IPS-18a (cell line): ENCODE results near the gene FRMD3.

ENCODE experiments used
- H3K27ac ChIP-seq: one replicate; pipeline ENCODE4 v1.5.1; 2013; ENCODE audit warnings: low read length
- H3K27me3 ChIP-seq: one replicate; pipeline ENCODE4 v1.6.1; 2013; ENCODE audit warnings: mild to moderate bottlenecking, low read length; ENCODE audit not compliant: control insufficient read depth, insufficient read depth
- H3K36me3 ChIP-seq: one replicate; pipeline ENCODE4 v1.6.1; 2013; ENCODE audit warnings: low read depth, low read length; ENCODE audit not compliant: control insufficient read depth
- H3K4me1 ChIP-seq: one replicate; pipeline ENCODE4 v1.6.1; 2013; ENCODE audit warnings: low read depth, low read length; ENCODE audit not compliant: control insufficient read depth
- H3K4me3 ChIP-seq: one replicate; pipeline ENCODE4 v1.5.1; 2013; ENCODE audit warnings: low read length
- H3K9ac ChIP-seq: one replicate; pipeline ENCODE4 v1.6.1; 2013; ENCODE audit warnings: mild to moderate bottlenecking, low read length, moderate library complexity
- H3K9me3 ChIP-seq: one replicate; pipeline ENCODE4 v1.6.1; 2013; ENCODE audit warnings: low read depth, low read length; ENCODE audit not compliant: control insufficient read depth

Gene FRMD3

DNA sequence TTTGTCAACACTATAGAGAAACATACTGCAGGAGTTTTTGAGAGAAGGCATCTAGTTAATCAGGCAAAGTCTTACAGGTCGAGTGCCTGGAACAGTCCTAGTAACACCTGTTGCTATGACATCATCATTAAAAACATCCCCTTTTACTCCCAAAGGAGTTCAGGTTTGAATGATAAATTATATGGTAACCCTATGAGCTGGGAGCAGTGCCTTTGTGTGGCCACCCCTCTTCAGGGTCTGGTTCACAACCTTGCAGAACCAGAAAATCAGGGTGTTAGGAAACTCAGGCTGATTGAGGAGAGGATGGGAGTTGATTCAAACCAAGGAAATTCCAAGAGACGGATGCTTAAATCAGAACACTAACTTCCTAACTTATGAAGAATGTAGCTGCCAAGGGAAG, 296.1 kb downstream of the FRMD3 start:
- Histone ChIP-seq H3K27me3 (no peaks in the 10 kb centered on the region), H3K4me3 (no peak overlapping the region), H3K27ac (no peak overlapping the region), H3K4me1 (peaks cover 5% of the 10 kb centered on the region), H3K9me3 (no peaks in the 10 kb centered on the region), H3K9ac (no peak overlapping the region), H3K36me3 (no peaks in the 10 kb centered on the region)

DNA sequence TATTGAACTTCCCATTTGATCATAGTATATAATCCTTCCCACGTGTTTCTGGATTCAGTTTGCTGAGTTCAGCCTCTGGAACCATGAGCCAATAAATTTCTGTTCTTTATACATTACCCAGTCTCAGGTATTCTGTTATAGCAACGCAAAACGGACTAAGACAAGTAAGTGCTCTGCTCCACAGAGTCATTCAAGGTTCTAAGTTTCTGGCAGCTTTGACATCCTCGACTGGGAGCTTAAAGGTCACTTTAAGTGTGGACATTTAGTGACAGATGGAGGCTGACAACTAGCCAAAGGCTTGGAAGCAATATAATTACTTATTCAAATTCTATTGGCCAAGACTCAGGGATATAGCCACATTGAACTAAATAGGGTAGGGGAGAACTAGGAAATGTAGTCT, 297.5 kb downstream of the FRMD3 start:
- Histone ChIP-seq H3K4me1 (peaks cover 12% of the 10 kb centered on the region), H3K36me3 (no peaks in the 10 kb centered on the region), H3K9ac (no peak overlapping the region), H3K27me3 (no peaks in the 10 kb centered on the region), H3K9me3 (no peaks in the 10 kb centered on the region), H3K4me3 (no peak overlapping the region), H3K27ac (no peak overlapping the region)

DNA sequence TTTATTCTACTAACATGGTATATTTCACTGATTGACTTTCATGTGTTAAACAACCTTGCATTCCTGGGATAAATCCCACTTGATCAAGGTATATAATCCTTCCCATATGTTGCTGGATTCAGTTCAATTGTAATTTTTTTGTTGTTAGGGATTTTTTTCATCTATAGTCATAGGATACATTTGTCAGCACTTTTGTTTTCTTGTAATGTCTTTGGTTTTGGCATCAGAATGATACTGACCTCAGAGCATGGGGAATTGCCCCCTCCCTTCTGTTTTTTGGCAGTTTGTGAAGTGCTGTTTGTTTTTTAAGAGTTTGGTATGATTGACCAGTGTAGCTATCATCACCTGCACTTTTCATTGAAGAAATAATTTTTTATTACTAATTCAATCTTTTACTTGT, 298.5 kb downstream of the FRMD3 start:
- Histone ChIP-seq H3K9ac (no peak overlapping the region), H3K9me3 (no peaks in the 10 kb centered on the region), H3K4me3 (no peak overlapping the region), H3K4me1 (peaks cover 17% of the 10 kb centered on the region), H3K36me3 (no peaks in the 10 kb centered on the region), H3K27me3 (no peaks in the 10 kb centered on the region), H3K27ac (no peak overlapping the region)

DNA sequence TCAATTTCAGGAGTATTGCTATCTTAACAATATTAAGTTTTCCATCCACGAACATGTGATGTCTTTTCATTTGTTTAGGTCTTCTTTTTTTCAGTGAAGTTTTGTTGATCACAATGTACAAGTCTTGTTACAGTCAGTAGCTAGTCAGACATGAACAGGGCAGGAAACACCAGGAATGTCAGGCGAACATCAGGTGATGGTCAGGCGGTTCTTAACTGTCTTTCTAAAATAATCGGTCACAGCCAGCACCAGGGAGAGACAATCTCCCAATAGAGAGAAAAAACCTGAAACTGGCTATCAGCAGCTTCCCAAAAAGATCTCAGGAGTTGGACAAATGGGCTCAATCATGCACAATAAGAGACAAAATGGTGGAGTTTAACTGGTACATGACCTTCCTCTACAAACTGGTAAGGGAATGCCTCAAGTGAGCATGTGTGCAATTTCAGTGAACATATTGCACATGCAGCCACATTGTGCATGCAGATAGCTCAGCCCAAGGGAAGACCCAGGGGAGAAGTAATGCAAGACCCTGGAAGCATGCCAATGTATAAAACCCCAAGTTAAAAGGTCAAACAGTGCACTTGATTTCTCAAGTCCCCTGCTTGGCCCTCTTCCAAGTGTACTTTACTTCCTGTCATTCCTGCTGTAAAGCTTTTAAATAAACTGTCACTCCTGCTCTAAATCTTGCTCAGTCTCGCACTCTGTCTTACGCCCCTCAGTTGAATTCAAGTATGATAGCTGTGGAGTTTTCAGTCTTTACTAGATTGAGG, 299.1 kb downstream of the FRMD3 start:
- Histone ChIP-seq H3K27me3 (no peaks in the 10 kb centered on the region), H3K9ac (no peak overlapping the region), H3K4me1 (peaks cover 14% of the 10 kb centered on the region), H3K36me3 (no peaks in the 10 kb centered on the region), H3K9me3 (no peaks in the 10 kb centered on the region), H3K27ac (no peak overlapping the region), H3K4me3 (no peak overlapping the region)

DNA sequence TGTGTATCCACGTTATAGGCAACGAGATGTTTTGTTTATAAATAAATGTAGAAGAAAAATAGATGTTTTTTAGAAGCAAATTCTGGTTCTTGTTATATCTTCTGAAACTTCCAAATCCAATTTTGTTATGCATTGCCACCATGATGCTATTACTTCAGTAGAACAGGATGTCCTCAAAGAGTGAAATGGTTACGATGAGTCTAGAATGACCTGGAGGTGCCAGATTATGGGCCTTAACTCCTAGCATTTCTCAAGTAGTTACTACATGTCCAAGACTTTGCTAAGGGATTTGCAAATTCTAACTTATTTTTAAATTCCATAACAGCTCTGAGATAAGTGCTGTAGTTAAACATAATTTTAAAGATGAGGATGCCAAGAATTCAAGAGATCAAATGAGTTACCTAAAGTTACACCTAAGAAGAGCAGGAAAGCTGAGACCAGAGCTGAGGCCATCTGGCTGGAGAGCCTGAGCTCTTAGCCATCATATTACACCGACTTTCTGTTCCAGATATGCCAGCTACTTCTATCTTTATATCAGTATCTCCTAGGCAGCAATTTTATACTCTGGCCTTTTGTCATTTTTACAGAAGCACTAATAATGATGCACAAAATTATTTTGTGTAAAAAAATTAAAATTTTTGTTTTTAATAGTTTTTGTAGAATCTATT, 302.0 kb downstream of the FRMD3 start:
- H3K27me3 ChIP-seq: no peaks in the 10 kb centered on the region
- H3K36me3 ChIP-seq: no peaks in the 10 kb centered on the region
- no peak overlapping the region for H3K4me3 ChIP-seq
- H3K4me1 ChIP-seq: peaks cover 12% of the 10 kb centered on the region
- no peak overlapping the region for H3K9ac ChIP-seq
- H3K9me3 ChIP-seq: no peaks in the 10 kb centered on the region
- H3K27ac ChIP-seq: peak overlapping the region; percentile 27

DNA sequence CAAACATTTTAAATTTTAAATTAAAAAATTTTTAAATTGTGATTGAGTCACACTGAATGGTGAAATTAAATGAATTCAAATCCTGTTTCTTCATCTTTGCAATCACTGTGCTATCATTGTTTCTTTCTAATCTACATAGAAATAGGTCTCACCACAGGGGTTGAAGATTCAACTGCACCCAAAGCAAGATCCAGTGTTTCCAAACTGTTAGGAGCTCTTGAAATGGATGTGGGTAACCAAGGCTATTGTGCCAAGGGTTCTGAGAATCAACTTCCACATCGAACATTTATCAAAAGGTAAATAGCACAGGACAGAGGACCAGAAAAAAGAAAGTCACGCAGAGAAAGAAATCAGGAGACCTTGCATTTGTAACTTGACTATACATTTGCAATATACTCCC, 302.7 kb downstream of the FRMD3 start:
- H3K9me3 ChIP-seq: no peaks in the 10 kb centered on the region
- H3K36me3 ChIP-seq: no peaks in the 10 kb centered on the region
- no peaks in the 10 kb centered on the region for H3K27me3 ChIP-seq
- H3K9ac ChIP-seq: no peak overlapping the region
- peak overlapping the region; percentile 27 for H3K27ac ChIP-seq
- no peak overlapping the region for H3K4me3 ChIP-seq
- H3K4me1 ChIP-seq: peaks cover 12% of the 10 kb centered on the region

DNA sequence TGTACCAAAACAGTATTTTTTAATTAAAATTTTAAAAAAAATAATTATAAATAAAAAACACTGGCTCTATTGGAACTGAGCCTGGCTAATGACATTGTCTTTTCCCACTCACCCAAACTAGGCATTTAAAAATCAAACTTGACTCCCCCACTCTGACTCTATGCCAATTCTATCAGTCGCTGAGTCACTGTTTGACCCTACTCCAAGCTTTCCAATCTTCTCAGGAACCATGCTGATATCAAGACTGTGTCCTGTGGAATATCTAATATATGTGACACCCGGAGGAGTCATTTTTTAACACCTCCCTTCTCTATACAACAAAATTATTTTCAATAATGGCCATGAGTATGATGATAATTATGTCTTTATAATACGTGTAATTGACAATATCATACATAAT, 303.7 kb downstream of the FRMD3 start:
- Histone ChIP-seq H3K4me1 (peaks cover 12% of the 10 kb centered on the region), H3K4me3 (no peak overlapping the region), H3K27ac (no peak overlapping the region), H3K9me3 (no peaks in the 10 kb centered on the region), H3K36me3 (no peaks in the 10 kb centered on the region), H3K27me3 (no peaks in the 10 kb centered on the region), H3K9ac (no peak overlapping the region)

DNA sequence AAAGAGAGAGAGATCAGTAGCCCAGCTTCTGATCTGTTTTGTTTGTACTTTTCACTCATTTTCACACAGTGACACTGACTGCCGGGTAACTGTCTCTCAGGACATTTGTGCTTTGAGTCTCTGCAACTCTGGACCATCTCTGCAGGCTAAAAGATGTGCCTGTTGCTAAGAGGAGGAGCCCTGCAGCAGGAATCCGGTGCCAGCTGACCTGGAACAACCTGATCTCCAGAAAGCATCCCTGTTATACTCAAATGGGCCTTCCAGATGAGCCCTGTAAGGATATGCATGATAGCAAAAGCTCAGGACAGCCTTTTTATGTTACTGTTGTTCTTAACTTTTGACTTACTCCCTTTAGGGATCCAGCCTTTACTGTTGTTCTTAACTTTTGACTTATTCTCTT, 304.6 kb downstream of the FRMD3 start:
- Histone ChIP-seq H3K27me3 (no peaks in the 10 kb centered on the region), H3K4me1 (peaks cover 12% of the 10 kb centered on the region), H3K36me3 (no peaks in the 10 kb centered on the region), H3K9me3 (no peaks in the 10 kb centered on the region), H3K4me3 (no peak overlapping the region), H3K27ac (no peak overlapping the region), H3K9ac (no peak overlapping the region)

DNA sequence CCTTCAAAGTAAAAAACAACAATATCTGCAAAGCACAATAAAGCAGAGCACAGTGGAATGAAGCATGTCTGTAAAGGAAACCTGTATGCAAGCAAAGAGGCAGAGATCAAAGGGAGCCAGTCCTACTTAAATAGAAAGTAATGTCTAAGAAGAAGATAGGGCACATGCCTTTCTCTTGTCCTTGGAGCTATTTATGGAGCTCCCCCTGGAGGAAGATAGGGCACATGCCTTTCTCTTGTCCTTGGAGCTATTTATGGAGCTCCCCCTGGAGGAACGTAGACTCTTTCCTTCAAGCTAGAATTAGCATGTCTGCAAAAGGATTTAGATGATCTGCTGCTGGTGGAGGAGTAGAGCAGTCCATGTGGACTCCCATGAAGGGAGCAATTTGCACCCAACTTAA, 307.2 kb downstream of the FRMD3 start:
- Histone ChIP-seq H3K4me1 (peaks cover 8% of the 10 kb centered on the region), H3K9me3 (no peaks in the 10 kb centered on the region), H3K27me3 (no peaks in the 10 kb centered on the region), H3K4me3 (no peak overlapping the region), H3K27ac (no peak overlapping the region), H3K9ac (no peak overlapping the region), H3K36me3 (no peaks in the 10 kb centered on the region)

DNA sequence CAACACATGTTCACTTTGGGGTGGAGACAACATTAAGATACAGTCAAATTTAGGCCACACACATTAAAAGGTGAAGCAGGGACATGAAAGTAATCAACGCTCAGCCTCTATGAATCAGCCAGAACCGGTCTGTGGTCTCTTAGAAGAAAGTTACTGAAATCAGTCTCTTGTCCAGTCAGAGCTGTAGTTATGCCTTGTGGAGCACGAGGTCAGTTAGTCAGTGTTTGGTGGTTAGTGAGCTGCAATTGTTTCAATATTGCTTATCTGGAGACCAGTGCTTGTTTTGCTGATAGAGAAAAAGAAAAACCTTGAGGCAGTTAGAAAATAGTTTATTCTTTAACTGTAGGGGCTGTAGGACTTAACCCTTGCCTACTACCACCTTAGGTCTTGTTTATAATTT, 317.5 kb downstream of the FRMD3 start:
- Histone ChIP-seq H3K9me3 (no peaks in the 10 kb centered on the region), H3K27ac (no peak overlapping the region), H3K27me3 (no peaks in the 10 kb centered on the region)

DNA sequence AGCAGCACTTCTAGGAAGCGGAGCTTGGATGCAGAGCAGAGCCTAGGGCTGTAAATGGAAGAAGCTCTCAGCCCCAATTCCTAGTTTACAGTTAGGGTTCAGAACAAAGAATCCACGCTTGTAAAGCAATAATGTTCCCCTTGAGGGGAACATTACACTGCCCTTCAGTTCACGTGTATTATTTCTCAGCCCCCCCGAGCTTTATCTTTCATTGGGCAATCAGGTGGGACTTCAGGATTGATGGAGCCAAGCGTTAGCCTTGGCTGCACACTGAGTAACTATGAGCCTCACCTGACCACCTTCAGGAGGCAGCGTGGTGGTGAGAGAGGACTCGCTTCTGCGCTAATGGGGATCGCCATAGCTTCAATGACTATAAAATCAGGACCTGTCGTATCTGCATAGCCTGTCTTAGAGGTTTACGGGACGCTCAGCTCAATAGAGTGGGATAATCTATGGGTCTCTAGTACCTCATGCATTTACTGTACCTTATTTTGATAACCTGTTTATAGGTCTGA, 318.2 kb downstream of the FRMD3 start:
- Histone ChIP-seq H3K4me3 (peak overlapping the region; percentile 91), H3K4me1 (peaks cover 4% of the 10 kb centered on the region), H3K27me3 (no peaks in the 10 kb centered on the region), H3K9me3 (no peaks in the 10 kb centered on the region), H3K36me3 (no peaks in the 10 kb centered on the region), H3K9ac (no peak overlapping the region), H3K27ac (no peak overlapping the region)

More for the DNA sequence above, 317.5 kb downstream of the FRMD3 start:
- no peak overlapping the region for H3K9ac ChIP-seq
- no peak overlapping the region for H3K4me3 ChIP-seq
- H3K4me1 ChIP-seq: peaks cover 4% of the 10 kb centered on the region
- H3K36me3 ChIP-seq: no peaks in the 10 kb centered on the region
